ENCODE results near the gene SYT14.
"Not testable (repeated sequence)": the region's sequence is repeated elsewhere in the genome, so short reads cannot be mapped to it uniquely, and the experiment has no call there.

The SYT14 gene

GRCh38 chr1:209936125-209936524 lies 1.9 kb upstream of the SYT14 start:
- no peak for DNase-seq (ENCODE audit: low read depth in 2 of 2)

- DNase-seq (ENCODE audit: low read depth in 2 of 2): no peak
These were observed 7.4 kb downstream of the SYT14 start for GRCh38 chr1:209945377-209945776.

DNA sequence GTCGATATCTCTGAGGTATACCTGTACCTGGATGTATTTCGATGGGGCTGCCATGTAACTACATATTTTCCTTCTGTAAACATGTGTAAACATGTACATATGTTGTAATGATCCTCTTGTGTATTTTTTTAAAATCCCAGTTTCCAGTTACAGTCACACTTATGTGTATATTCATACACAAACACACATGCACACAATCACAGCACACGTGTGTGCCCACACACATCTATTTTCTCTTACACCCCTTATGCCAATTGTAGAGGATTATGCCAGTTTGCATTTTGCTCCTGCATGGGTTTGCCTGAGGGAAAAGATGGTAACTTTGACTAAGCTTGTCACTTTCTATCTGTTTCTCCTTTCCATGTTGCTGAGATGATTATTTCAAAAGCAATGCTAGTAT lies 10.1 kb downstream of the SYT14 start:
- no peak for DNase-seq (ENCODE audit: low read depth in 2 of 2)

DNA sequence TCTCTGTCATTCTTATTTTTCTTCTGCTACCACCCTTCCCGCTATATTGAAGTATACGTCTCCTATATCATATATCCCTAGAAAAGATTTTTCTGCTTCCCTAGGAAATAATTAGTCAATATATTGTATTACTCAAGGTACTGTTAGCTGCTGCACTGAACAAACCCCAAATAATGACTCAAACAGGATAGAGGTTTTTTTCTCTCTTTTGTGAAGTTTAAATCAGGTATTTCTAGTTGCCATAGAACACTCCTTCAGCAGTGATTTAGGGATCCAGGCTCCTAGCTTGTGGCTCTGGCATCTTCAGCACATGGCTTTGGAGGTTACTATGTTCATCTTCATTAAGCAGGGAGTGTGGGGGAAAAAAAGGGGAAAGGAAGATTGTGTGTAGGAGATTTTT lies 18.1 kb downstream of the SYT14 start:
- DNase-seq (ENCODE audit: low read depth in 2 of 2): no peak

- no peak for DNase-seq (ENCODE audit: low read depth in 2 of 2)
These were observed 21.6 kb downstream of the SYT14 start for GRCh38 chr1:209959623-209960022.

GRCh38 chr1:209960926-209961325 lies 22.9 kb downstream of the SYT14 start:
- DNase-seq (ENCODE audit: low read depth in 2 of 2): no peak

DNA sequence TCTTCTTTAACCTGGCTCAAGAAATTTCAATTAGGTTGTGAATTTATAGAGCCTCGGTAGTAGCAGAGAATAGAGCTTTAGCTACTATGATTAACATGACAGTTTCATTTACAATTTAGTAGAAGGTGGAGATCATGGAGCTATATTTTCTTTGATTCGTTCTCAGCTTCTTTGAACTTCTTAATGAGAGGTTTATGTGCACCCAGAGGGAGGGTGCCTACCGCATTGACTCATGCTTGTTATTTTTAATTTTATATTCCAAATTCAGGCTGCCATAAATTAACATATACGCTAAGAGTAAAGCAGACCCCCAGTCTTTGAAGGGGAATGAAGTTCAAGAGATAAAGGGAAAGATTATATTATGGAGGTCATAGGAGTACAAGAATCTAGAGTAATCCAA lies 24.4 kb downstream of the SYT14 start:
- DNase-seq (ENCODE audit: low read depth in 2 of 2): no peak

- DNase-seq (ENCODE audit: low read depth in 2 of 2): no peak
These were observed 24.8 kb downstream of the SYT14 start for GRCh38 chr1:209962856-209963255.

DNA sequence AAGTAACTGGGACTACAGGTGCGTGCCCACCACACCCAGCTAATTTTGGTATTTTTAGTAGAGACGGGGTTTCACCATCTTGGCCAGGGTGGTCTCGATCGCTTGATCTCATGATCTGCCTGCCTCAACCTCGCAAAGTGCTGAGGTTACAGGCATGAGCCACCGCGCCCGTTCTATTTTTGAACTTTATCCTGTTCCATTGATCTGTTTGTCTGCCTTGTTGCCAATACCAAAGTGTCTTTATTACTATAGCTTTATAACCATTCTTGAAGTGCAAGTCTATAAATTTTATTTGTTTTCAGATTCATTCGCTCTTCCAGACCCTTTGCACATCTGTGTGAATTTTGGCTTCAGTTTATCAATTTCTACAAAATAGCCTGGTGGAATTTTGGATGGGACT lies 28.0 kb downstream of the SYT14 start:
- no peak for DNase-seq (ENCODE audit: low read depth in 2 of 2)

DNA sequence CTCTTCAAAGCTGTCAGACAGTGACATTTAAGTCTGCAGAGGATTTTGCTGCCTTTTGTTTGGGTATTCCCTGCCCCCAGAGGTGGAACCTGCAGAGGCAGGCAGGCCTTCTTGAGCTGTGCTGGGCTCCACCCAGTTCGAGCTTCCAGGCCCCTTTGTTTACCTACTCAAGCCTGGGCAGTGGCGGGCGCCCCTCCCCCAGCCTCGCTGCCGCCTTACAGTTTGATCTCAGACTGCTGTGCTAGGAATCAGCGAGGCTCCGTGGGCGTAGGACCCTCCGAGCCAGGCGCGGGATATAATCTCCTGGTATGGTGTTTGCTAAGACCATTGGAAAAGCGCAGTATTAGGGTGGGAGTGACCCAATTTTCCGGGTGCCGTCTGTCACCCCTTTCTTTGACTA lies 40.7 kb downstream of the SYT14 start:
- not testable (repeated sequence) for DNase-seq (ENCODE audit: low read depth in 2 of 2)

DNA sequence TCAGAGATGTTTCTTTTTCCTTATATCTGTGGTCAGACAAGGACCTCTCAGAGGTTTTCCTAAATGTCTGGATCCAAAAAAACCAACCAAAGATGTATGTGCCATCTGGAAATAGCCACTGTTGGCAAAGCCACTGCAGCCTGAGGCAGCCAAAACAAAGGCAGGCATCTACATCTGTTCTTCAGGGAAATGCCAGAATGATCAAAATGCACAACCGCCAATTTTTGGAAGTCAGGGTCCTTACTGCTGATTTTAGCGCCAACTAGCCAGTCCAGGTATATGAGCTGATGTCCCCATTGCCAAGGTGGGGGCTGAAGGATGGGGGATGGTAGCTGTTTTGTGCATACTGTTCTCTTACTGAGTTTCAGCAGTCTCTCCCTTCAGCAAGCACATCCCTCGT lies 45.9 kb downstream of the SYT14 start:
- no peak for DNase-seq (ENCODE audit: low read depth in 2 of 2)

- DNase-seq (ENCODE audit: low read depth in 2 of 2): no peak
These were observed 47.0 kb downstream of the SYT14 start for GRCh38 chr1:209985002-209985401.

GRCh38 chr1:209988706-209989105 lies 50.7 kb downstream of the SYT14 start:
- DNase-seq (ENCODE audit: low read depth in 2 of 2): no peak

- DNase-seq (ENCODE audit: low read depth in 2 of 2): no peak
These were observed 51.5 kb downstream of the SYT14 start for GRCh38 chr1:209989525-209989924.

DNA sequence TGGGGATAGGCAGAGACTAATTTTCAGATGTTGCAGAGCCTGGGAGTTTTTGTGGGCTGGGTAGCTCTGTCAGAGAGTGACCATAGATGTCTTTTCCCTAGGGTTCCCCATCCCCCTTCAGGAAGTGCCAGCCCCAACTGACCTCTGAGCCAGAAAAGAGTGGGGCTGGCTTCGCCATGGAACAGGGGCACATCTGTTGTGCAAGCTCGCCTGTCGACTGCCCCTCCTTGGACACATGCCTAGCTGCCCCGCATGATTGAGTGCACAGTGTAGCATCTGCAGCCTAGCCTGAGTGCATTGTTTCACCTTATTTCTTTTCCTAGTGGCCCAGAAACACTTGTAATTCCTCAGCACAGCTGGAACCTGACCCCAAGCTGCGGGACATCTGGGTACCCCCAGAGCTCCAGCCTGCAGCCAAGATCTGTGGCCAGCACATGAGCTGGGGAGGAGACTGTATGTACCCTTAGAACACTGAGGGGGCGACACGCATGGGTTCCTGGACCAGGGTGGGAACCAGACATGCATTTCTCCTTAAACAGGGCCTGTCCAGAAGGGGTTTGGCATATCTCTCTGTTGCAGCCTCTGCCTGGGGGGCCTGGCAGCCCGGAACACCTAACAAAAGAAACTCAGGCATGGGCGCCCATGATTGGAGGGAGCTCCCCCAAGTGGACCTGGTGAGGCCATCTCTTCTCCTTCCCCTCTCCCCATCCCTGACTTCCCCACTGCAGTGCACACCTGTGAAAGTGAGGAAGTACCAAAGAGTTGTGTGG lies 55.2 kb downstream of the SYT14 start:
- DNase-seq (ENCODE audit: low read depth in 2 of 2): no peak

DNA sequence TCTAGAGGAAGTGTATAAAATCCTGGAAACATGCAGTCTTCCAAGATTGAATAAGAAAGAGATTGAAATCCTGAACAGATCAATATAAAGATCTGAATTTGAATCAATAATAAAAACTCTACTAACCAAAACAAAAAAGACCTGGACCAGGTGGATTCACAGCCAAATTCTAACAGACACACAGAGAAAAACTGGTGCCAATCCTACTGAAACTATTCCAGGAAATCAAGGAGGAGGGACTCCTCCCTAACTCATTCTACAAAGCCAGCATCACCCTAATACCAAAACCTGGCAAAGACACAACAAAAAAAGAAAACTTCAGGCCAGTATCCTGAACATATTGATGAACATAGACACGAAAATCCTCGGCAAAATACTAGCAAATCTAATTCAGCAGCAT lies 58.3 kb downstream of the SYT14 start:
- DNase-seq (ENCODE audit: low read depth in 2 of 2): no peak

- no peak for DNase-seq (ENCODE audit: low read depth in 2 of 2)
These were observed 61.0 kb downstream of the SYT14 start for GRCh38 chr1:209999005-209999404.

- no peak for DNase-seq (ENCODE audit: low read depth in 2 of 2)
These were observed 63.7 kb downstream of the SYT14 start for GRCh38 chr1:210001751-210002150.

DNA sequence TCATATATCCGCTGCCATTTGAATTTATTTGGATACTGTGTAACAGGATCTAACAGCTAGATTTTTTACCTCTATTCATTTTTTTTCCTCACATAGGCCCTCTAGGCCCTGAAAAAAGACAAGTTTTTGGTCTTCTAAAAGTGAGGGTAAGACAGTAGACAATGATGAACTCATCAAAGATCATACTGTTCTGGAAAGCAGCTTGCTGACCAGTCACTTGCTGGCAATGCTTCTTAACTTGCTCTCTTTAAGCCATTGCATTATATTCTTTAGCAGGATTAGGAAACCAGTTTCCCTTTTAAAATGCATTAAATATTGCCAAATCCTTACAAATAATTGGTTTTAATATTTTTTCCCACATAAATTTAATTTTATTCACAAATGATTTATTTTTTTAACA lies 65.5 kb downstream of the SYT14 start:
- no peak for DNase-seq (ENCODE audit: low read depth in 2 of 2)

GRCh38 chr1:210010161-210010560 lies 72.1 kb downstream of the SYT14 start:
- DNase-seq (ENCODE audit: low read depth in 2 of 2): no peak

DNA sequence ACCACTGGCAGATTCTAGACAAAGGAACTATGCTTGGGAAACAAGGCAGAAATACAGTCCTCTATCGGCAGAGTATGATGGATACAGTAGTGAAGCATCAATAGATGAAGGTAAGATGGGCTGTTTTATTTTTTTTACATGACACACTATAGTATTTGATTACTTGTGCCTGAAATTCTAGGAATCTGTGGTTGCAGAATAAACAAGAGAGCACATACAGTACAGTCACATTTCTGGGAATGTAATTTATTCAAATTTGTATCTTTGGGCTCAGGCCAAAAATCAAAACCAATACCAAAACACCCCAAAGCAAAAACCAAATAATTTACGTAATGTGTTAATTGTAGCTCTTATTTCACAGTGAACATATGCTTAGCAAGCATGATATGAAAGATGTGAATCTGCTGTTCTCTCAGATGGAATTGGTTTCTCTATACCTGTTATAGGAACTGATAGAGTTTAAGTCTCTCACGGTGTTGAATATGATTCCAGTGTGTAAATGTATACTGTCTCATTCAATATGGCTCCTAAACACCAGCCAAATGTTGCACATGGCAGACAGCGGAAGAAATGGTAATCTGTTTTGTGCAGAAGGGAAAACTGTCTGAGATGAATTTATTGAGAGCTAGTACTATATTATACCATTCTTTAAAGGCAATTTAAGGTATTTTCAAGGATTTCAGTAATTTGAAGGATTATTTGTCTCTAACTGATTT lies 83.3 kb downstream of the SYT14 start:
- DNase-seq (ENCODE audit: low read depth in 2 of 2): no peak

- DNase-seq (ENCODE audit: low read depth in 2 of 2): no peak
These were observed 84.0 kb downstream of the SYT14 start for GRCh38 chr1:210022044-210022443.

DNA sequence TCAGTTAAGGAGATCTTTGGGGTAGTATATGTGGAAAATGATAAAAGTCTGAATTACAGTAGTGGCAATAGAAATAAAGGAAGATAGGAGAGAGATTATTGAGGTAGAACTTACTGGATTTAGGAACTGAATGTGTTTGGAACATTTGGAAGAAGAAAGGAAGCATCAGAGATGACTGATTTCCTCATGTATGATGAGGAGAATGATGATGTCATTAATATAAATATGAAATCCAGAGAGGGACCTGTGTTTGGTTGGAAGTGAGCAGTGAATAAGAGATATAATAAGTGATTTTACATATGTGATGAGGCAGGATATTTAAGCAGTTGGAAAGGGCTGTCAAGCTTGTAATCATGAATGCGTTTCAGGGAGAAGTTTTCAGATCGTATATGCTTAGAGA lies 86.3 kb downstream of the SYT14 start:
- no peak for DNase-seq (ENCODE audit: low read depth in 2 of 2)

DNA sequence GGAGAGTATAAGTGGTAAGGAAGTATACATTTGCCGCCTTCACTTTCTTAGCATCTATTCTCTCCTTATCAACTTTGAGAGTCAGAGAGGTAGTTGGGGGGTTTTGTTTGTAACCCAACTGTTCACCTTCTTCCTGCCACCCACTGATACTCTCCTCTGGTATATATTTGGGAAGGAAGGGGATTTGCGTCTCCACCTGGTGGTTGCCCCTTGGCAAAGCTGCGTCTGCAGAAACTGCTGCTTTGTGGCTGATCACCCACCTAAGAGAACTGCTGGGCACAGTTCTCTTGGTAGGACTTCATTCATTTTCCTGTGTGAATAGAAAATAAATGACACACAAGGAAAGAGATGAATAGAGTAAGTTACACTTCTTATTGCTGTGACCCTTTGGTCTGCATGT lies 87.0 kb downstream of the SYT14 start:
- no peak for DNase-seq (ENCODE audit: low read depth in 2 of 2)

Data from activated CD4-positive, alpha-beta T cell treated with anti-CD3 and anti-CD28 coated beads for 24 hours (primary cell).